MM.1S (cell line): ENCODE data around the gene KIRREL1.

Source experiments
- DNase-seq: peaks from one replicate; pipeline ENCODE4 v3.0.0-alpha.2; 2015
- H2AFZ ChIP-seq: fragments of 300-600 bp; sonication (generic); 2 replicates; pipeline ENCODE4 v1.6.0; 2016; ENCODE audit warnings: antibody characterized with exemption, low read length
- H3F3A ChIP-seq: fragments of 300-600 bp; sonication (generic); 2 replicates; pipeline ENCODE4 v1.6.1; 2016; ENCODE audit warnings: mild to moderate bottlenecking, antibody characterized with exemption, low read length, moderate library complexity, mixed read lengths; ENCODE audit not compliant: insufficient read depth
- H3K27ac ChIP-seq: fragments of 300-600 bp; sonication (generic); 2 replicates; pipeline ENCODE4 v1.5.1; 2016; ENCODE audit warnings: mild to moderate bottlenecking, low read length
- H3K27me3 ChIP-seq: fragments of 300-600 bp; sonication (generic); replicated peaks from 2 replicates; pipeline ENCODE4 v1.6.0; 2016; ENCODE audit warnings: low read length; ENCODE audit not compliant: insufficient read depth
- H3K36me3 ChIP-seq: fragments of 300-600 bp; sonication (generic); replicated peaks from 2 replicates; pipeline ENCODE4 v1.6.1; 2016; ENCODE audit warnings: mild to moderate bottlenecking, low read length, mixed read lengths; ENCODE audit not compliant: insufficient read depth
- H3K4me1 ChIP-seq: fragments of 300-600 bp; sonication (generic); 2 replicates; pipeline ENCODE4 v1.6.1; 2016; ENCODE audit warnings: low read length, mixed read lengths
- H3K4me2 ChIP-seq: fragments of 300-600 bp; sonication (generic); 2 replicates; pipeline ENCODE4 v1.6.0; 2016; ENCODE audit warnings: low read depth, low read length
- H3K4me3 ChIP-seq: fragments of 300-600 bp; sonication (generic); 2 replicates; pipeline ENCODE4 v1.5.1; 2016; ENCODE audit warnings: low read length, mixed read lengths
- H3K79me2 ChIP-seq: fragments of 300-600 bp; sonication (generic); 2 replicates; pipeline ENCODE4 v1.6.1; 2016; ENCODE audit warnings: mixed run types, low read length, mixed read lengths
- H3K9ac ChIP-seq: fragments of 300-600 bp; sonication (generic); 2 replicates; pipeline ENCODE4 v1.6.1; 2016; ENCODE audit warnings: low read length, mixed read lengths
- H3K9me2 ChIP-seq: fragments of 300-600 bp; sonication (generic); replicated peaks from 2 replicates; pipeline ENCODE4 v1.6.1; 2016; ENCODE audit warnings: mild to moderate bottlenecking, low read length, mixed read lengths; ENCODE audit not compliant: insufficient read depth
- H3K9me3 ChIP-seq: fragments of 300-600 bp; sonication (generic); replicated peaks from 2 replicates; pipeline ENCODE4 v1.6.1; 2016; ENCODE audit warnings: mild to moderate bottlenecking, low read length, mixed read lengths; ENCODE audit not compliant: insufficient read depth
- H4K20me1 ChIP-seq: fragments of 300-600 bp; sonication (generic); 2 replicates; pipeline ENCODE4 v1.6.1; 2016; ENCODE audit warnings: mild to moderate bottlenecking, low read length, moderate library complexity, mixed read lengths; ENCODE audit not compliant: insufficient read depth
- EZH2 ChIP-seq: fragments of 300-600 bp; sonication (generic); optimal IDR thresholded peaks from 2 replicates; pipeline ENCODE3; 2017; ENCODE audit warnings: low read depth, mild to moderate bottlenecking, antibody characterized with exemption, low read length, mixed read lengths
- EZH2phosphoT487 ChIP-seq: fragments of 300-600 bp; sonication (generic); IDR thresholded peaks from 2 replicates; pipeline ENCODE4 v1.6.1; 2018; ENCODE audit warnings: antibody characterized with exemption, low read length
- TF ChIP-seq, protein P1 (sequence below): fragments of 300-600 bp; sonication (generic); IDR thresholded peaks from 2 replicates; pipeline ENCODE4 v1.5.1; 2016; ENCODE audit warnings: antibody characterized with exemption, low read length, mixed read lengths

KIRREL1 gene

DNA sequence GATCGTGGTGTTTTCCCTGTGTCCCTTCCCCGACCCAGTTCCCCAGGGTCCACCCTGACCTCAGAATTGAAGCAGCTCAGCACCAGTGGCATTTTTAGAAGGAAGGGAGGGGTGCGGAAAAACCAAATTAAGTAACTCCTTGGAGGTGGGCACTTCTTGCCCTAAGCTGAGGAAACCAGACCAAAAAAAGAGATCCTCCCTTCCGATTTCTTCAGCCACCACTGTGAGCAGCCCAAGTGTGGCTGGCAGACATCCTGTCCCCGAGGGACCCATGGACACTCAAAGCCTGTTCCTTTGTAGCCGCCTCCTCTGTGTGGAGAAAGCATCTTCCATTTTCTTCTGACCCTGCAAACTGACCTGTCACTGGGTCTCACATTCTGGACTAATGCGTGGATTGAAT lies 31.3 kb downstream of the KIRREL1 start:
- Histone ChIP-seq H3F3A (no peaks in the 10 kb centered on the region), H2AFZ (no peak overlapping the region), H3K27me3 (0 out of 2 replicates have a peak, but pooled peaks cover 4% of the 10 kb centered on the region), H3K9ac (no peak overlapping the region), H3K4me3 (no peak overlapping the region), H3K36me3 (no peaks in the 10 kb centered on the region), H3K79me2 (no peaks in the 10 kb centered on the region), H3K9me3 (no peaks in the 10 kb centered on the region), H3K4me1 (no peaks in the 10 kb centered on the region), H3K9me2 (no peaks in the 10 kb centered on the region), H3K27ac (no peak overlapping the region), H4K20me1 (no peaks in the 10 kb centered on the region), H3K4me2 (no peak overlapping the region)
- TF ChIP-seq EZH2 (no peak), EZH2phosphoT487 (no peak)
- TF ChIP-seq, protein P1, sequence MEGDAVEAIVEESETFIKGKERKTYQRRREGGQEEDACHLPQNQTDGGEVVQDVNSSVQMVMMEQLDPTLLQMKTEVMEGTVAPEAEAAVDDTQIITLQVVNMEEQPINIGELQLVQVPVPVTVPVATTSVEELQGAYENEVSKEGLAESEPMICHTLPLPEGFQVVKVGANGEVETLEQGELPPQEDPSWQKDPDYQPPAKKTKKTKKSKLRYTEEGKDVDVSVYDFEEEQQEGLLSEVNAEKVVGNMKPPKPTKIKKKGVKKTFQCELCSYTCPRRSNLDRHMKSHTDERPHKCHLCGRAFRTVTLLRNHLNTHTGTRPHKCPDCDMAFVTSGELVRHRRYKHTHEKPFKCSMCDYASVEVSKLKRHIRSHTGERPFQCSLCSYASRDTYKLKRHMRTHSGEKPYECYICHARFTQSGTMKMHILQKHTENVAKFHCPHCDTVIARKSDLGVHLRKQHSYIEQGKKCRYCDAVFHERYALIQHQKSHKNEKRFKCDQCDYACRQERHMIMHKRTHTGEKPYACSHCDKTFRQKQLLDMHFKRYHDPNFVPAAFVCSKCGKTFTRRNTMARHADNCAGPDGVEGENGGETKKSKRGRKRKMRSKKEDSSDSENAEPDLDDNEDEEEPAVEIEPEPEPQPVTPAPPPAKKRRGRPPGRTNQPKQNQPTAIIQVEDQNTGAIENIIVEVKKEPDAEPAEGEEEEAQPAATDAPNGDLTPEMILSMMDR, result no peak
- DNase-seq, result no peak

DNA sequence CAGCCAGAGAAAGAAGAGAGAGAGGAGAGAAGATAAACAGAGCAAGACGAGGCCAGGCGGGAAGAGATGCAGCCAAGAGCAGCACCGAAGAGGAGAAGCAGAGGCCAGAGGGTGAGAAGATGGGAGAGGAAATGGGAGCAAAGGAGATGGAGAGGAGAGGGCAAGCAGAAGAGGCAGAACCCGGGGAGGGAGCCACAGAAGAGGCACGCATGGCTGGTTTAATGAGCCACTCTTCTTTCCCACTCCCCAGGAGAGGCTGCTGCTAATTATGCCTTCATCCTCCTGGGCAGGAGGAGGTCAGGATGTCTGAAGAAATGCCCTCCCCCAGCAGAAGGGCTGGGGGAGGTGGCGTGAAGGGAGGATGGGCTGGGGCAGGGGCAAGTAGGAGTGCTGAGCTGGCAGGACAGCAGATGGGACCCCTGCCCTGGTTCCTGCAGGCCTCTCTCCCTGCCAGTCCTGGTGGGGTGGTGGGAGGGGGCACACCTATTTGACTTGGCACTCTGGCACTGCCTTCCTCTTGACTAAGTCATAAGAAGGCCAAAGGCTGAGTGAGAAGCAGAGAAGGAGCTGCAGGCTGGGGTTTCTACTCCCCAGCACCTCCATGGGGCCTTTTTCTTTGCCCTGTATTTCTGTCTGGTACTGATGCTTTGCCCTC lies 32.3 kb downstream of the KIRREL1 start:
- no peak for DNase-seq
- Histone ChIP-seq H3K4me2 (no peak overlapping the region), H2AFZ (no peak overlapping the region), H3K4me1 (no peaks in the 10 kb centered on the region), H3K9ac (no peak overlapping the region), H3K4me3 (no peak overlapping the region), H3K27ac (no peak overlapping the region), H3K9me2 (no peaks in the 10 kb centered on the region), H3K79me2 (no peaks in the 10 kb centered on the region), H3K36me3 (no peaks in the 10 kb centered on the region), H3F3A (no peaks in the 10 kb centered on the region), H3K27me3 (no peaks in the 10 kb centered on the region), H4K20me1 (no peaks in the 10 kb centered on the region), H3K9me3 (no peaks in the 10 kb centered on the region)
- TF ChIP-seq EZH2 (no peak), EZH2phosphoT487 (no peak)
- TF ChIP-seq, protein P1, result no peak

DNA sequence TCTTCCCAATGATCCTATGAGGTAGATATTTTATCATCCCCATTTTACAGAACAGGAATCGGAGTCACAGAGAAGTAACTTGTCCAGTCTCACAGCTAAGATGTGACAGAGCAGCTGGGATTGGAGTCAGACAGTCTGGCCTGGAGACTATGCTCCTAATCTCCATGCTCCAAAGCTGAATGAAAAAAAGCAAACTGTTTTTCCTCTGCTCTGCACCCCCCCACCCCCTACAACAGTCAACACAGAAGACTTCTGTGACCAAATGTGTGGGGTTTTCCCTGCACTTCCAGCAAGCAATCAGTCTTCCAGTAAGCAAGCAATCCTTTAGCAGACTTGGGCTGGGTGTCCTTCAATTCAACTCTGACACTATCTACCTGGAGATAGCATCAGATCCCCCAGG lies 33.2 kb downstream of the KIRREL1 start:
- Histone ChIP-seq H3K4me2 (no peak overlapping the region), H3K4me1 (peaks cover 5% of the 10 kb centered on the region), H2AFZ (no peak overlapping the region), H3K4me3 (no peak overlapping the region), H3K79me2 (no peaks in the 10 kb centered on the region), H3K36me3 (no peaks in the 10 kb centered on the region), H3K27me3 (no peaks in the 10 kb centered on the region), H3K27ac (no peak overlapping the region), H3F3A (no peaks in the 10 kb centered on the region), H4K20me1 (no peaks in the 10 kb centered on the region), H3K9me2 (no peaks in the 10 kb centered on the region), H3K9ac (no peak overlapping the region), H3K9me3 (no peaks in the 10 kb centered on the region)
- no peak for DNase-seq
- TF ChIP-seq, protein P1, result no peak
- TF ChIP-seq EZH2, result no peak
- TF ChIP-seq EZH2phosphoT487, result no peak
